H9 (cell line): ENCODE data around the gene MAP4K1. TPM values are rescaled to one million over a fixed set of nuclear protein-coding genes. Genes with fewer than 3 reads are reported as not detected.
A peak's percentile ranks its signal among the peaks of the same experiment; 100 is the strongest.

ENCODE experiments used
- DNase-seq: peaks from one replicate; pipeline ENCODE4 v3.0.0-alpha.2; 2017
- H2AFZ ChIP-seq: one replicate; pipeline ENCODE4 v1.6.1; 2013; ENCODE audit warnings: mild to moderate bottlenecking, low read length, control low read depth, moderate library complexity
- H2AK5ac ChIP-seq: 2 replicates; pipeline ENCODE4 v1.6.1; 2013; ENCODE audit warnings: low read length, control low read depth, mixed read lengths; ENCODE audit not compliant: insufficient read length
- H2BK120ac ChIP-seq: one replicate; pipeline ENCODE4 v1.6.1; 2013; ENCODE audit warnings: low read depth, mild to moderate bottlenecking, low read length, control low read depth, inconsistent platforms; ENCODE audit not compliant: poor library complexity, severe bottlenecking
- H2BK12ac ChIP-seq: 2 replicates; pipeline ENCODE4 v1.6.1; 2013; ENCODE audit warnings: low read length, control low read depth, mixed read lengths, low read depth; ENCODE audit not compliant: insufficient read length
- H2BK15ac ChIP-seq: 2 replicates; pipeline ENCODE4 v1.6.1; 2013; ENCODE audit warnings: low read depth, low read length, control low read depth
- H2BK20ac ChIP-seq: one replicate; pipeline ENCODE4 v1.6.1; 2013; ENCODE audit warnings: low read depth, mild to moderate bottlenecking, low read length, control low read depth, inconsistent platforms; ENCODE audit not compliant: poor library complexity, severe bottlenecking
- H2BK5ac ChIP-seq: 2 replicates; pipeline ENCODE4 v1.6.1; 2013; ENCODE audit warnings: low read length, control low read depth, mixed read lengths; ENCODE audit not compliant: insufficient read length
- H3K14ac ChIP-seq: 2 replicates; pipeline ENCODE4 v1.6.1; 2013; ENCODE audit warnings: low read length, control low read depth; ENCODE audit not compliant: insufficient read depth
- H3K18ac ChIP-seq: 2 replicates; pipeline ENCODE4 v1.6.1; 2013; ENCODE audit warnings: low read depth, mild to moderate bottlenecking, mixed read lengths, low read length, control low read depth; ENCODE audit not compliant: insufficient read length
- H3K23ac ChIP-seq: 2 replicates; pipeline ENCODE4 v1.6.1; 2013; ENCODE audit warnings: low read length, control low read depth, mixed read lengths, low read depth; ENCODE audit not compliant: insufficient read length
- H3K23me2 ChIP-seq: 2 replicates; pipeline ENCODE4 v1.6.1; 2013; ENCODE audit warnings: low read depth, mild to moderate bottlenecking, mixed read lengths, low read length, control low read depth; ENCODE audit not compliant: insufficient read length, poor library complexity, severe bottlenecking
- H3K27ac ChIP-seq: 2 replicates; pipeline ENCODE4 v1.5.1; 2013; ENCODE audit warnings: low read length, control low read depth, mixed read lengths, low read depth; ENCODE audit not compliant: insufficient read length
- H3K27me3 ChIP-seq: 2 replicates; pipeline ENCODE4 v1.6.1; 2013; ENCODE audit warnings: low read length, control low read depth, inconsistent platforms; ENCODE audit not compliant: insufficient read depth
- H3K4ac ChIP-seq: 2 replicates; pipeline ENCODE4 v1.6.1; 2013; ENCODE audit warnings: low read depth, mild to moderate bottlenecking, control low read depth, inconsistent platforms, low read length, moderate library complexity
- H3K4me1 ChIP-seq: 2 replicates; pipeline ENCODE4 v1.6.1; 2013; ENCODE audit warnings: low read length, control low read depth, inconsistent platforms; ENCODE audit not compliant: insufficient read depth
- H3K4me2 ChIP-seq: 2 replicates; pipeline ENCODE4 v1.6.1; 2013; ENCODE audit warnings: low read length, control low read depth, mixed read lengths; ENCODE audit not compliant: insufficient read length, insufficient read depth
- H3K56ac ChIP-seq: 2 replicates; pipeline ENCODE4 v1.6.1; 2013; ENCODE audit warnings: low read depth, mild to moderate bottlenecking, mixed read lengths, low read length, control low read depth; ENCODE audit not compliant: insufficient read length
- H3K79me1 ChIP-seq: 2 replicates; pipeline ENCODE4 v1.6.1; 2013; ENCODE audit warnings: low read depth, mild to moderate bottlenecking, moderate library complexity, low read length, control low read depth, inconsistent platforms; ENCODE audit not compliant: insufficient read depth, poor library complexity, severe bottlenecking
- H3K79me2 ChIP-seq: 2 replicates; pipeline ENCODE4 v1.6.1; 2013; ENCODE audit warnings: low read length, control low read depth, inconsistent platforms; ENCODE audit not compliant: insufficient read depth
- H3K9ac ChIP-seq: 2 replicates; pipeline ENCODE4 v1.6.1; 2013; ENCODE audit warnings: low read length, control low read depth, mixed read lengths; ENCODE audit not compliant: insufficient read length; ENCODE audit errors: extremely low read depth
- H3K9me3 ChIP-seq: one replicate; pipeline ENCODE4 v1.6.1; 2013; ENCODE audit warnings: low read depth, low read length, inconsistent platforms; ENCODE audit not compliant: control insufficient read depth
- H3T11ph ChIP-seq: one replicate; pipeline ENCODE4 v1.6.1; 2013; ENCODE audit warnings: mild to moderate bottlenecking, low read length, control low read depth, inconsistent platforms
- H4K20me1 ChIP-seq: one replicate; pipeline ENCODE4 v1.6.1; 2013; ENCODE audit not compliant: control insufficient read depth, insufficient read length, insufficient read depth
- H4K5ac ChIP-seq: 2 replicates; pipeline ENCODE4 v1.6.1; 2013; ENCODE audit warnings: low read depth, mild to moderate bottlenecking, mixed read lengths, low read length, control low read depth; ENCODE audit not compliant: insufficient read length
- H4K8ac ChIP-seq: replicated peaks from 2 replicates; pipeline ENCODE4 v1.6.1; 2013; ENCODE audit warnings: low read length, control low read depth, mixed read lengths, low read depth; ENCODE audit not compliant: insufficient read length
- H4K91ac ChIP-seq: 2 replicates; pipeline ENCODE4 v1.6.1; 2013; ENCODE audit warnings: low read depth, mild to moderate bottlenecking, moderate library complexity, mixed read lengths, low read length, control low read depth; ENCODE audit not compliant: insufficient read length
- H3K27ac Mint-ChIP-seq, 3 experiments: 2 replicates in 2 of 3; 3 replicates in 1 of 3; pipeline ENCODE4 v1.8.0; 2020 to 2021; ENCODE audit warnings: mixed read lengths in 3 of 3, mild to moderate bottlenecking in 1 of 3, moderate library complexity in 1 of 3
- H3K27me3 Mint-ChIP-seq: 2 replicates; pipeline ENCODE4 v1.8.0; 2021; ENCODE audit warnings: low read depth, mild to moderate bottlenecking, moderate library complexity, mixed read lengths
- H3K36me3 Mint-ChIP-seq, 3 experiments: 2 replicates in 2 of 3; 3 replicates in 1 of 3; pipeline ENCODE4 v1.8.0; 2020 to 2021; ENCODE audit warnings: low read depth in 3 of 3, mixed read lengths in 3 of 3; ENCODE audit not compliant: insufficient read depth in 1 of 3
- H3K4me1 Mint-ChIP-seq, 2 experiments: 2 replicates each; pipeline ENCODE4 v1.8.0; 2020; ENCODE audit warnings: mixed read lengths in 2 of 2
- H3K4me3 Mint-ChIP-seq, 2 experiments: 2 replicates in 1 of 2; 3 replicates in 1 of 2; pipeline ENCODE4 v1.8.0; 2020 to 2021; ENCODE audit warnings: mild to moderate bottlenecking in 2 of 2, mixed read lengths in 2 of 2, moderate library complexity in 1 of 2
- H3K9me3 Mint-ChIP-seq, 2 experiments: 2 replicates in 1 of 2; 3 replicates in 1 of 2; pipeline ENCODE4 v1.8.0; 2020; ENCODE audit warnings: mild to moderate bottlenecking in 2 of 2, mixed read lengths in 2 of 2, moderate library complexity in 1 of 2
- CTCF ChIP-seq: fragments of 200-600 bp; sonication (generic); conservative IDR thresholded peaks from 3 replicates; pipeline ENCODE4 v1.8.0; 2021; ENCODE audit warnings: antibody characterized with exemption, mild to moderate bottlenecking
- WGBS: extraction: QIAGEN DNeasy Blood & Tissue Kit; methylation state at CpG from one replicate; pipeline ENCODE4 v1.1.7; 2013; ENCODE audit warnings: missing lambda C conversion rate, low lambda C conversion rate, mixed read lengths; ENCODE audit not compliant: insufficient read length; ENCODE audit errors: extremely low coverage; 5-methylcytosine and 5-hydroxymethylcytosine counted together
- total RNA-seq: library from RNA; stranded (reverse); gene quantifications from 2 replicates; pipeline ENCODE4 v1.2.1, GENCODE V29; 2021

The MAP4K1 gene
- total RNA-seq, 1 experiment from 2014 or later = 31.1 TPM

- no peak overlapping the region for H2AK5ac ChIP-seq
- no peak overlapping the region for H2BK120ac ChIP-seq
- no peak overlapping the region for H3T11ph ChIP-seq
- H3K18ac ChIP-seq = no peak overlapping the region
- TF ChIP-seq CTCF = no peak
- H3K27ac ChIP-seq = no peak overlapping the region
- Mint-ChIP-seq H3K27me3 (no peaks in the 10 kb centered on the region), H3K27ac (peak overlapping the region in 1 of 3 experiments; percentile 82; a peak in 1 of 7 replicates), H3K9me3 (no peaks in the 10 kb centered on the region), H3K36me3 (peaks cover 3 to 14% (median 6%) of the 10 kb centered on the region in 3 experiments; a peak in 4 of 7 replicates), H3K4me1 (peaks cover 16% of the 10 kb centered on the region in 2 experiments), H3K4me3 (no peak overlapping the region)
- no peak for DNase-seq
- H4K91ac ChIP-seq = no peak overlapping the region
- no peaks in the 10 kb centered on the region for H3K27me3 ChIP-seq
- H2BK20ac ChIP-seq = no peak overlapping the region
- no peak overlapping the region for H2BK15ac ChIP-seq
- no peak overlapping the region for H3K14ac ChIP-seq
- H3K56ac ChIP-seq = no peak overlapping the region
- H3K4me2 ChIP-seq = no peak overlapping the region
- H3K79me2 ChIP-seq = no peaks in the 10 kb centered on the region
- no peak overlapping the region for H3K9ac ChIP-seq
- H3K79me1 ChIP-seq = no peaks in the 10 kb centered on the region
- no peak overlapping the region for H4K8ac ChIP-seq
- 0 out of 2 replicates have a peak, but pooled peaks cover 3% of the 10 kb centered on the region for H3K4me1 ChIP-seq
- H2BK12ac ChIP-seq = no peak overlapping the region
- no CpG with 5 or more reads among the region's 8 CpGs for WGBS
- no peak overlapping the region for H4K5ac ChIP-seq
- no peaks in the 10 kb centered on the region for H3K9me3 ChIP-seq
- H2AFZ ChIP-seq = no peak overlapping the region
- no peak overlapping the region for H3K4ac ChIP-seq
- H2BK5ac ChIP-seq = no peak overlapping the region
- no peaks in the 10 kb centered on the region for H3K23me2 ChIP-seq
- no peak overlapping the region for H3K23ac ChIP-seq
- no peaks in the 10 kb centered on the region for H4K20me1 ChIP-seq
These were observed 72.2 kb downstream of the MAP4K1 start for GRCh38 chr19:38545596-38545995.
